Measurements from ENCODE around the gene ARMH1.

ARMH1 gene

GRCh38 chr1:44721485-44722361, 47.2 kb downstream of the ARMH1 start:
- Histone ChIP-seq H3K9me3 (ENCODE audit: insufficient read depth, low read length, severe bottlenecking) (no peaks in the 10 kb centered on the region), H3K4me1 (ENCODE audit: insufficient read depth, low read length) (peaks cover 3% of the 10 kb centered on the region; the same call in 1 of the 2 replicates), H3K27me3 (ENCODE audit: insufficient read depth, low read length, poor library complexity) (no peaks in the 10 kb centered on the region), H4K20me1 (ENCODE audit: insufficient read depth, low read length) (no peaks in the 10 kb centered on the region), H3K27ac (ENCODE audit: low read length) (no peak overlapping the region), H2AFZ (ENCODE audit: low read depth, low read length) (no peak overlapping the region), H3K4me3 (ENCODE audit: low read depth in 1 of 2, low read length in 2 of 2) (no peak overlapping the region), H3K9ac (ENCODE audit: low read depth, low read length) (no peak overlapping the region), H3K36me3 (ENCODE audit: insufficient read depth, low read length) (no peaks in the 10 kb centered on the region), H3K4me2 (ENCODE audit: insufficient read depth, low read length) (no peak overlapping the region), H3K79me2 (ENCODE audit: insufficient read depth, low read length) (no peaks in the 10 kb centered on the region)
- ATAC-seq (ENCODE audit: insufficient read depth, low read depth) (peak; percentile 55), DNase-seq (no peak)
- no peak for TF ChIP-seq CTCF (IDR thresholded peaks at IDR 0.05; ENCODE audit: borderline replicate concordance, extremely low read depth, low read length, poor library complexity, severe bottlenecking)
- no peak for TF ChIP-seq EZH2 (IDR thresholded peaks at IDR 0.05; ENCODE audit: borderline replicate concordance, low read depth, low read length, severe bottlenecking)

GRCh38 chr1:44723064-44723463, 48.5 kb downstream of the ARMH1 start:
- Histone ChIP-seq H2AFZ (ENCODE audit: low read depth, low read length) (no peak overlapping the region), H3K36me3 (ENCODE audit: insufficient read depth, low read length) (no peaks in the 10 kb centered on the region), H3K4me1 (ENCODE audit: insufficient read depth, low read length) (peaks cover 3% of the 10 kb centered on the region; the same call in 1 of the 2 replicates), H3K79me2 (ENCODE audit: insufficient read depth, low read length) (no peaks in the 10 kb centered on the region), H3K4me3 (ENCODE audit: low read depth in 1 of 2, low read length in 2 of 2) (no peak overlapping the region), H3K27ac (ENCODE audit: low read length) (no peak overlapping the region), H3K27me3 (ENCODE audit: insufficient read depth, low read length, poor library complexity) (no peaks in the 10 kb centered on the region), H3K9ac (ENCODE audit: low read depth, low read length) (no peak overlapping the region), H3K9me3 (ENCODE audit: insufficient read depth, low read length, severe bottlenecking) (no peaks in the 10 kb centered on the region), H4K20me1 (ENCODE audit: insufficient read depth, low read length) (no peaks in the 10 kb centered on the region), H3K4me2 (ENCODE audit: insufficient read depth, low read length) (no peak overlapping the region)
- no peak for ATAC-seq (ENCODE audit: insufficient read depth, low read depth)
- TF ChIP-seq EZH2 (IDR thresholded peaks at IDR 0.05; ENCODE audit: borderline replicate concordance, low read depth, low read length, severe bottlenecking) (no peak), CTCF (IDR thresholded peaks at IDR 0.05; ENCODE audit: borderline replicate concordance, extremely low read depth, low read length, poor library complexity, severe bottlenecking) (no peak)
- no peak for DNase-seq

- no peaks in the 10 kb centered on the region for H3K79me2 ChIP-seq (ENCODE audit: insufficient read depth, low read length)
- no peak overlapping the region for H3K9ac ChIP-seq (ENCODE audit: low read depth, low read length)
- H3K4me2 ChIP-seq (ENCODE audit: insufficient read depth, low read length): no peak overlapping the region
- TF ChIP-seq EZH2 (IDR thresholded peaks at IDR 0.05; ENCODE audit: borderline replicate concordance, low read depth, low read length, severe bottlenecking) (no peak), CTCF (IDR thresholded peaks at IDR 0.05; ENCODE audit: borderline replicate concordance, extremely low read depth, low read length, poor library complexity, severe bottlenecking) (no peak)
- H3K27me3 ChIP-seq (ENCODE audit: insufficient read depth, low read length, poor library complexity): no peaks in the 10 kb centered on the region
- H3K9me3 ChIP-seq (ENCODE audit: insufficient read depth, low read length, severe bottlenecking): no peaks in the 10 kb centered on the region
- peaks cover 3% of the 10 kb centered on the region; the same call in 1 of the 2 replicates for H3K4me1 ChIP-seq (ENCODE audit: insufficient read depth, low read length)
- no peaks in the 10 kb centered on the region for H4K20me1 ChIP-seq (ENCODE audit: insufficient read depth, low read length)
- H2AFZ ChIP-seq (ENCODE audit: low read depth, low read length): no peak overlapping the region
- H3K27ac ChIP-seq (ENCODE audit: low read length): no peak overlapping the region
- no peak for DNase-seq
- H3K4me3 ChIP-seq (ENCODE audit: low read depth in 1 of 2, low read length in 2 of 2): no peak overlapping the region
- ATAC-seq (ENCODE audit: insufficient read depth, low read depth): no peak
- H3K36me3 ChIP-seq (ENCODE audit: insufficient read depth, low read length): no peaks in the 10 kb centered on the region
Observed at GRCh38 chr1:44723496-44724295, 49.2 kb downstream of the ARMH1 start.

Data from DND-41 (cell line).